Naive thymus-derived CD8-positive, alpha-beta T cell (primary cell): Measurements from ENCODE around the gene SMNDC1. TPM values are rescaled to one million over a fixed set of nuclear protein-coding genes. Genes with fewer than 3 reads are reported as not detected.

Experiments used
- ATAC-seq, 2 donors: fragments of 150-1000 bp; cut with Tn5 transposase in 1 of 2; sonication (Bioruptor Pico), chemical (Tn5 transposase) in 1 of 2; 1 replicate in 1 of 2; 2 replicates in 1 of 2; pipeline ENCODE4 v1.10.0; 2021; ENCODE audit warnings: mild to moderate bottlenecking in 2 of 2, moderate library complexity in 2 of 2
- POLR2A ChIA-PET: fragments of 350-600 bp; sonication (Branson Sonifier 250); formaldehyde crosslinking; loops from one replicate; lab custom pipeline; 2021; ENCODE audit warnings: antibody characterized with exemption; lab: Charles Lee
- DNase-seq, 10 donors: peaks; one replicate each; pipeline versions ENCODE4 v3.0.0 to v3.0.0-alpha.2; 2020 to 2022
- H3K27ac Mint-ChIP-seq, 10 donors: one replicate each; pipeline ENCODE4 v1.8.0; 2020 to 2022; ENCODE audit warnings: mild to moderate bottlenecking in 10 of 10, mixed read lengths in 10 of 10, moderate library complexity in 4 of 10, inconsistent platforms in 1 of 10
- H3K27me3 Mint-ChIP-seq, 5 donors: one replicate each; pipeline ENCODE4 v1.8.0; 2021 to 2022; ENCODE audit warnings: mixed read lengths in 5 of 5
- H3K36me3 Mint-ChIP-seq, 3 donors: one replicate each; pipeline ENCODE4 v1.8.0; 2020 to 2022; ENCODE audit warnings: mixed read lengths in 3 of 3, mild to moderate bottlenecking in 2 of 3, inconsistent platforms in 1 of 3
- H3K4me1 Mint-ChIP-seq, 4 donors: one replicate each; pipeline ENCODE4 v1.8.0; 2021 to 2022; ENCODE audit warnings: mixed read lengths in 4 of 4
- H3K4me3 Mint-ChIP-seq, 10 donors: one replicate each; pipeline ENCODE4 v1.8.0; 2020 to 2022; ENCODE audit warnings: mild to moderate bottlenecking in 10 of 10, mixed read lengths in 10 of 10, moderate library complexity in 6 of 10, inconsistent platforms in 1 of 10
- H3K9me3 Mint-ChIP-seq, 9 donors: one replicate each; pipeline ENCODE4 v1.8.0; 2020 to 2022; ENCODE audit warnings: mixed read lengths in 9 of 9, mild to moderate bottlenecking in 3 of 9, inconsistent platforms in 1 of 9, moderate library complexity in 1 of 9
- polyA plus RNA-seq, 3 donors: library from polyadenylated mRNA; unstranded; fragments of 300-500 nt; fragmentation: Illumina TruSeq; gene quantifications; one replicate each; pipeline ENCODE4 v1.2.3, GENCODE V29; 2021
- total RNA-seq, 8 experiments: library from RNA in 2 of 8; stranded (reverse) in 2 of 8; gene quantifications; one replicate each; pipeline ENCODE4 v1.2.3 and lab custom pipeline; 2021 to 2026

The SMNDC1 gene
- total and polyA plus RNA-seq, 5 experiments from 2014 or later = 13.0 to 39.5 (median 14.5) TPM

DNA sequence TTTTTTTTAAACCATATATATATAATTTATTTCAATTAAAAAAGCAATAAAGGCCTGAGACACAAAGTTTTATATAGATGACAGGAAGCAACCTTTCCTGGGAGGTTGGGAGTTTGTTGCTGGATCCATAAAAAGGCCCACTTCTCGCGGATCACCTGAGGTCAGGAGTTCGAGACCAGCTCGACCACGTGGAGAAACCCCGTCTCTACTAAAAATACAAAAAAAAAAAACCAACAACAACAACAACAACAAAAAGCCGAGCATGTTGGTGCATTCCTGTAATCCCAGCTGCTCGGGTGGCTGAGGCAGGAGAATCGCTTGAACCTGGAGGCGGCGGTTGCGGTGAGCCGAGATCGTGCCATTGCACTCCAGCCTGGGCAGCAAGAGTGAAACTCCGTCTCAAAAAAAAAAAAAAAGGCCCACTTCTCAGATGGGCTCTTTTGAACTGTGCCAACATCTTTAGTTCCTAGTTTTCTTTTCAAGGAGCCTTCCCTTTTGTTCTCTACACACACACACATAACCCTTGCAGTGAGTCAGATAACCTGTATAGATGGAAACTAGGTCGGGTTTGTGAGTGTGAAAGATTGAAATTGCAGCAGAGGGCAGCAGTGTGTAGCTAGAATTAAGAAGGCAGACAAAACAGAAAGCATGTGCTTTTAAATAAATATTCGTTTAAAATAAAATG lies 1.2 kb upstream of the SMNDC1 start:
- Mint-ChIP-seq H3K27ac (peak overlapping the region; percentile 60 to 100 (median 99)), H3K36me3 (peaks cover 0 to 27% (median 5%) of the 10 kb centered on the region in 3 donors), H3K4me1 (peaks cover 17 to 50% (median 36%) of the 10 kb centered on the region in 4 donors), H3K9me3 (no peaks in the 10 kb centered on the region), H3K4me3 (peak overlapping the region; percentile 90 to 99 (median 96)), H3K27me3 (peaks cover 0 to 4% (median 0%) of the 10 kb centered on the region in 5 donors)
- ATAC-seq (peak; percentile 53 to 56), DNase-seq (peak in 9 of 10 donors; percentile 32 to 76 (median 62))
- POLR2A ChIA-PET = interaction anchor here (0.6 to 2.8 kb wide), 14 partner anchors 11 to 443 kb away, joined by 3 to 33 read pairs (median 4); partner anchors contain the start of genes ADD3, MXI1 and SMC3

DNA sequence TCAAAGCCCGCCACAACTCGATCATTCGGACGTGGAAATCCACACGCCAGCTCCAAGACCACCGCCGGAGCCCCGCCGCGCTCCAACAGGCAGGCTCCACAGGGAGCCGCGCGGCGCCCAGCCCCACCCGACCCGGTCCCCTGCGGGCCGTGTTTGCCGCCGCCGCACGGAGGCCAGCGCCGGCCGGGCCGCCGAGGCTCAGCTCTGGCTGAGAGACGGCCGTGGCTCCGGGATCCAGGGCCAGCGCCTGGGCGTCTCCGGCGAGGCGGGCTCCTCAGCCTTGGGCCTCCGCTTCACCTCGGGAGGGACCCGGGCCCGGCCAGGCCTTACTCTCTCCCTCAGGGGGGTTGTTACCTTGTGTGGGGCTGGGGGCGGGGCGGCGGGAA lies 333 bp downstream of the SMNDC1 start:
- peak overlapping the region; percentile 90 to 99 (median 96) for H3K4me3 Mint-ChIP-seq
- DNase-seq (no peak), ATAC-seq (peak; percentile 58)
- H3K27me3 Mint-ChIP-seq = no peaks in the 10 kb centered on the region
- peak overlapping the region; percentile 97 to 100 (median 99) for H3K27ac Mint-ChIP-seq
- peaks cover 18 to 60% (median 45%) of the 10 kb centered on the region in 4 donors for H3K4me1 Mint-ChIP-seq
- POLR2A ChIA-PET = interaction anchor here (0.6 to 2.8 kb wide), 11 partner anchors 10 to 296 kb away, joined by 3 to 33 read pairs (median 5); partner anchors contain the start of genes ADD3, MXI1 and SMC3
- no peaks in the 10 kb centered on the region for H3K9me3 Mint-ChIP-seq
- H3K36me3 Mint-ChIP-seq = peaks cover 0 to 41% (median 6%) of the 10 kb centered on the region in 3 donors

DNA sequence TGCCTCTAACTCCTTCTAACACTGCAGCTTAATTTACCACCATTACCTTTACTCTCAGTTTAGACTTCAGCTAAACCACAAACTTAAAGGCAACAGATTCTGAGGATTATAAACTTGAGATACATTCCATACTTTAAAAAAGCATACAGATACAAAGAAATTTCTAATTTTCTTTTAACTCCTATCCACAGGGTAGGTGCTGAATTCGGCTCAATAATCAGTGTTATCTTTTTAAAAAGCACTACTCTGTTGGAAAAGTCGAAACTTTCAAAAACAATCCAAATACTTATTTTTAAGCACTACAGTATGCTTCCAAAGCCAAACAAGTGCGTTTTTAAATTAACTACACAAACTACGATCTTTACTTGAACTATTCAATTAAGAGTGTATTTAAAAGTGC lies 1.0 kb downstream of the SMNDC1 start:
- peak overlapping the region; percentile 88 to 99 (median 91) for H3K4me3 Mint-ChIP-seq
- no peaks in the 10 kb centered on the region for H3K9me3 Mint-ChIP-seq
- H3K4me1 Mint-ChIP-seq = peaks cover 18 to 66% (median 46%) of the 10 kb centered on the region in 4 donors
- peaks cover 0 to 48% (median 6%) of the 10 kb centered on the region in 3 donors for H3K36me3 Mint-ChIP-seq
- POLR2A ChIA-PET = interaction anchor here (0.6 to 2.2 kb wide), 5 partner anchors 78 to 261 kb away, joined by 3 to 33 read pairs (median 4); partner anchors contain the start of gene MXI1
- H3K27ac Mint-ChIP-seq = peak overlapping the region; percentile 72 to 99 (median 90)
- no peak for ATAC-seq
- no peak for DNase-seq
- H3K27me3 Mint-ChIP-seq = no peaks in the 10 kb centered on the region

DNA sequence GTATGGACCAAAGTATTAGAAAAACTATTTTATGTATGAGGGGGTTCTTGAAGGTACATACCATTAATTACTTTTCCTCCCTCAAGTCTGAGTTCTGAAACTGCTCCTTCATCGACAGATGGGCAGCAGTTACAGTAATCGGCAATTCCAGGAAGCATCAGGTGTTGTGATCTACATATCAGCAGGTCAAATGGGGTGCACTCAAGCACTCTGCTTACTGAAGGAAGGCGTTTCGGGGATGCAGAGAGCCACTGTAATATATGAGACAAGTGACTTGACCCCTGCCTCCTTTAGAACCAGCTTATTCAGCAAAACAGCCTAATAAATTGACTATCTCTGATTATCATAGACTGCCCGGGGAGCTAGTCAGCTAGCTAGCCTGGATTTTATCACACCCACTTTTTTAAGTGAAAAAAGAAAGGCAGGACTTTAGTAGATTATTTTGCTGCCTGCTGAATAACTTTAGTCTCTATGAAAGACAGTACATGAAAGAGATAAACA lies 4.2 kb downstream of the SMNDC1 start:
- POLR2A ChIA-PET = no interaction called here
- Mint-ChIP-seq H3K36me3 (peaks cover 11 to 79% (median 17%) of the 10 kb centered on the region in 3 donors), H3K27me3 (no peaks in the 10 kb centered on the region), H3K4me1 (peaks cover 20 to 60% (median 54%) of the 10 kb centered on the region in 4 donors), H3K9me3 (no peaks in the 10 kb centered on the region), H3K27ac (peak overlapping the region in 2 of 10 donors; percentile 7 to 65), H3K4me3 (peak overlapping the region in 3 of 10 donors; percentile 26 to 37 (median 26))
- DNase-seq = no peak
- no peak for ATAC-seq

DNA sequence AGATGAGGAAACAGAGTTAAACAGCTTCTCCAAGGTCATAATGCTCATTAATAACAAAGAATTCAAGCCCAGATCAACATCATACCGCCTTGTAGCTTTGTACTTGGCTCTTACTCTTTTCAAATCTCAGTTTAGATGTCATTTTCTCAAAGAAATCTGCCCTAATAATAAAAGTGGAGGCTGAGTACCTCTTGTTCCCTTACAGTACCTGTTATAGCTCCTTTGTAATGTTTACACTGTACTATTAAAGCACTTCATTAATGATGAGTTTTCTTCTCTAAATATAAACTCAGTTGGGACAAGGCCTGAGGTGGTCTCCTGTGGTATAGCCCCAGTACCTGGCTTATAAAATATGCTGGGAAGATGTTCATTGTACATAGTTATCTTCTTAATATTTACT lies 7.8 kb downstream of the SMNDC1 start:
- peaks cover 11 to 95% (median 22%) of the 10 kb centered on the region in 3 donors for H3K36me3 Mint-ChIP-seq

DNA sequence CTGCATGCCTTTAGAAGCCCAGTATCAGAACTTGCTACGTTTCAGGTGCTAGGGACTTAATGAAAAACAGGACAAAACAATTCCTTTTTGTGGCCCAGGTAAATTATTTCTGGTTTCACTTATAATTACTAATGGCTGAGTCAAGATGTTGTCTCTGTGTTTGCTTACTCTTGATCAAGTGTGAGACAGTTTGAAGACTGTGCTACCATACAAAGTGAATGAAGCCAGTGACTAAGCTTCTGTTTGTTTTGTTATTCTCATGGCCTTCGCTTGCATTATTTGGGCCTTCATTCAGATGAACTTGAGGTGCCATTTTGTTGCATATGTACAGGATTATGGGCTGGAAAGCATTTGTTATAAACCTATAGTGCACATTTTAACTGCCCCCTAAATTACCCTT lies 17.9 kb downstream of the SMNDC1 start:
- H3K27me3 Mint-ChIP-seq = no peaks in the 10 kb centered on the region
- H3K27ac Mint-ChIP-seq = peak overlapping the region in 4 of 10 donors; percentile 22 to 71 (median 50)
- H3K4me3 Mint-ChIP-seq = no peak overlapping the region
- H3K36me3 Mint-ChIP-seq = peaks cover 0 to 60% (median 4%) of the 10 kb centered on the region in 3 donors
- no peak for DNase-seq
- no peak for ATAC-seq
- no peaks in the 10 kb centered on the region for H3K4me1 Mint-ChIP-seq
- POLR2A ChIA-PET = no interaction called here
- no peaks in the 10 kb centered on the region for H3K9me3 Mint-ChIP-seq

More for the DNA sequence above, 7.8 kb downstream of the SMNDC1 start:
- ATAC-seq (no peak), DNase-seq (no peak)
- POLR2A ChIA-PET = no interaction called here
- no peak overlapping the region for H3K4me3 Mint-ChIP-seq
- no peaks in the 10 kb centered on the region for H3K27me3 Mint-ChIP-seq
- H3K9me3 Mint-ChIP-seq = no peaks in the 10 kb centered on the region
- H3K4me1 Mint-ChIP-seq = peaks cover 10 to 38% (median 30%) of the 10 kb centered on the region in 4 donors
- H3K27ac Mint-ChIP-seq = no peak overlapping the region

DNA sequence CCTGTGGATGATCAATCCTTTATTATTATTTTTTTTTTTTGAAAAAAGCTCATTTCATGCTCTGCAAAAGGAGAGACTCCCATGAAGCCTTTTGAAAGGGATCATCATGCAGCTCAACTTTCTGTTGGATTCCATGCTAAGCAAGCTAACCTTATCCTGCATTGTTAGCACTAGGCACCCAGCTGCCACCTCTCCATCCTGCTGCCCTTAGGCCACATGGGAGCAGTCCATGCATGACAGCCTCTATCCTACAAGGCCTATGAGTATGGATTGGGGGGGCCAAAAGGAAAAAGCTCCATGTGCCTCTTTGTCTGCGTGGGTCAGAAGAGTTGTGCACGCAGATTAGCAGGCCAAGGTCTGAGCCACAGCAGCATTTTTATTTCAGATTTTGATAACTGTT lies 19.2 kb downstream of the SMNDC1 start:
- no peak overlapping the region for H3K27ac Mint-ChIP-seq
- DNase-seq (no peak), ATAC-seq (no peak)
- no peaks in the 10 kb centered on the region for H3K9me3 Mint-ChIP-seq
- H3K27me3 Mint-ChIP-seq = no peaks in the 10 kb centered on the region
- no peaks in the 10 kb centered on the region for H3K4me1 Mint-ChIP-seq
- H3K36me3 Mint-ChIP-seq = peaks cover 0 to 58% (median 5%) of the 10 kb centered on the region in 3 donors
- no peak overlapping the region for H3K4me3 Mint-ChIP-seq
- POLR2A ChIA-PET = interaction anchor here (0.5 kb wide), 1 partner anchor 23 kb away, joined by 3 read pairs; no protein-coding TSS in a partner anchor

DNA sequence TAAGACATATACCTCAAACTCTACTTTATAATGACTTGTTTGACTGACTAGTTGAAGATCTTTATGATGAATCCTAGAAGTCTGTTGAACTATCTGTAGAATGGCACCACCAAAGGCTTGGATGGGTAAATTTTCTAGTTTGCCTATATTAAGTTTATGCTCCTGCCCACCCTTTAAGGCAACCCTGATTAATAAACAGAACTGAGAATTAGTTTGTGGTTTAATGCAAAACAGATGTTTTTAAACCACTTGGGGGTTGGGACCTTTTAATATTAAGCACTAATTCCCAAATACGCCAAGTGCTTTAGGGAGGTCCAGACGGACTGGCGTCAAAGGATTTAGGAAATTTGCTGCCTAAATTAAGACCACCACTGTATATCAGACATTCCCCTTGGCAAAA lies 20.5 kb downstream of the SMNDC1 start:
- DNase-seq (no peak), ATAC-seq (no peak)
- Mint-ChIP-seq H3K4me3 (no peak overlapping the region), H3K27me3 (no peaks in the 10 kb centered on the region), H3K9me3 (no peaks in the 10 kb centered on the region), H3K27ac (no peak overlapping the region), H3K36me3 (peaks cover 0 to 54% (median 9%) of the 10 kb centered on the region in 3 donors), H3K4me1 (peaks cover 0 to 2% (median under 1%) of the 10 kb centered on the region in 4 donors)
- POLR2A ChIA-PET = interaction anchor here (0.6 kb wide), 1 partner anchor 14 kb away, joined by 3 read pairs; no protein-coding TSS in a partner anchor

DNA sequence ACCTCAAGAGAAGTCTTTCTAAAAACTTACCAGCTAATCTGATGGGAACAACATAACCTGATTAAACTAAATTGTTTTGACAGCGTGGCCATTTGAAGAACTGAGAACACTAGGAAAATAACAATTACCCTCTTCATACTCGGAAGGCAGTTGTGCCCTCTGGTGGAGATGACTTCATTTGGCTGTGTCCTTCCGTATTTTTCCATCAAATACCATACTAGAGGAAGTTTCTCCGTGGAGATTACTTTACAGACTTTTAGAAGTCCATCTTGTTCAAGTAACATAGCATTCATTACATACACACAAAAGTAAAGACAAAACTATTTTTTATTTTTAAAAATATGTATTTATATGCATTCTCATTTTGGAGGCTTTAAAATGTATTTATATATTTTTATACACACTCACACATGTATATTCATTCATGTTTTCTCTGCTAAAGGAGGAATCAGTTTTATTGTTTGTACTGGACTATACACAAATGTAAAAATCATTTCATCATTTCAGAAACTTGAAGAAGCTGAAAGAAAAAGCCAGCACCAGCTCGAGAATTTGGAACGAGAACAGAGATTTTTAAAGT lies 25.2 kb downstream of the SMNDC1 start:
- H3K27me3 Mint-ChIP-seq = no peaks in the 10 kb centered on the region
- ATAC-seq (peak; percentile 58 to 76), DNase-seq (peak in 9 of 10 donors; percentile 22 to 69 (median 46))
- H3K36me3 Mint-ChIP-seq = peaks cover 0 to 22% (median 4%) of the 10 kb centered on the region in 3 donors
- H3K27ac Mint-ChIP-seq = peak overlapping the region in 1 of 10 donors; percentile 31
- H3K4me3 Mint-ChIP-seq = peak overlapping the region in 1 of 10 donors; percentile 4
- no peaks in the 10 kb centered on the region for H3K9me3 Mint-ChIP-seq
- H3K4me1 Mint-ChIP-seq = peaks cover 4 to 17% (median 11%) of the 10 kb centered on the region in 4 donors
- POLR2A ChIA-PET = interaction anchor here (0.7 to 1.6 kb wide), 2 partner anchors 70 to 75 kb away, joined by 4 read pairs; no protein-coding TSS in a partner anchor

DNA sequence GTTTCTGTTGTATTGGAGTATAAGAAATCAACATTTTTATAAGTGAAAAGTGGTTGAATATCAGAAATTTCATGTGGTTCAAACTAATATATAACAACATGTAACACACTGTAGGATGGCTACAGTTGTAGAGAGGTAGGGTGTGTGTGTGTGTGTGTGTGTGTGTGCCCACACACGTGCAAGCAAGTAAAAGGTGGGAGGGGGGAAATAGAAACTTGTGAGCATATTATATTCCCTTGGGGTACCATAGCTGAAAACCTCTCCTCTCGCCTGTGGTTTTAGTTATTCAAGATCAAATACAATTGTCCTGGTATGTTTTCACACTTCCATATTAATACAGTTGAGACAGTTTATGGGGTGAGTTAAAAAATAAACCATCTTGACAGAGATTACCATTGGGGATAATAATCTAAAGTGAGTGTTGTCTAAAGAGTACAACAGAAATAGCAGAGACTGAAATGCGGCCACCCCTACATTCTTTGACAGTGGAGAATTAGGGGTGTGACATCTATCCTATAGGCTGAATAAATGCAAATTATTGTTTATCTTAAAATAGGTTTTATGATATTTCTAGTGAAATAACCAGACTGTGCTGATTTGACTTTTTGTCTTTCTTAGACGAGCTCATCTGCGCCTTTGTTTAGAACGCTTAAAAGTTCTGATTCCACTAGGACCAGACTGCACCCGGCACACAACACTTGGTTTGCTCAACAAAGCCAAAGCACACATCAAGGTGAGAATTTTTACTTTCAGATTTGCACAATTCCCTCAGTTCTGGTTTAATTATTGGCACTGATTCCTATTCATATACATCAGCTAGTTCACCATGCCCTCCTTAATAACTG lies 25.9 kb downstream of the SMNDC1 start:
- H3K27ac Mint-ChIP-seq = peak overlapping the region in 3 of 10 donors; percentile 31 to 62 (median 51)

DNA sequence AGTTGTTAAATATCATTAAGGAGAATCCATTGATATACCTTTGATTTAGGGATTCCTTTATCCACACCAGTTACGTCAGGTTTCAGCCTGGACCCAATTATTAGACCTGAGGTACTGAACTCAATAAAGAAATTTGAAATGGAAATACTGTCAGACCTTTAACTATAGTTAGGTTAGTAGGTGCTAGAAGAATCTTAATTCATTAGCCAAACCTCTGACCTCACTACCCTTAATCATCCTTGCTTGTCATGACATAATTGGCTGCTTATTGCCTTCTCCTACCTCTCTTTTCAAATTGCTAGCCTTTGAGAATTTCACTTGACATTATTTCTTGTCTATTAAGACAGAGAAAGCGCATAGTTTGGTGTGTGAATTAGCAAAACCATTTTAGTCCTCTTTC lies 27.1 kb downstream of the SMNDC1 start:
- H3K27ac Mint-ChIP-seq = no peak overlapping the region
- H3K27me3 Mint-ChIP-seq = no peaks in the 10 kb centered on the region
- H3K9me3 Mint-ChIP-seq = no peaks in the 10 kb centered on the region
- POLR2A ChIA-PET = no interaction called here
- H3K36me3 Mint-ChIP-seq = peaks cover 0 to 19% (median 4%) of the 10 kb centered on the region in 3 donors
- ATAC-seq (no peak), DNase-seq (no peak)
- H3K4me1 Mint-ChIP-seq = peaks cover 12 to 32% (median 23%) of the 10 kb centered on the region in 4 donors
- H3K4me3 Mint-ChIP-seq = no peak overlapping the region

More for the DNA sequence above, 25.9 kb downstream of the SMNDC1 start:
- Mint-ChIP-seq H3K9me3 (no peaks in the 10 kb centered on the region), H3K4me3 (peak overlapping the region in 1 of 10 donors; percentile 4), H3K36me3 (peaks cover 0 to 20% (median 4%) of the 10 kb centered on the region in 3 donors), H3K27me3 (no peaks in the 10 kb centered on the region), H3K4me1 (peaks cover 5 to 24% (median 16%) of the 10 kb centered on the region in 4 donors)
- POLR2A ChIA-PET = interaction anchor here (0.7 to 1.6 kb wide), 2 partner anchors 70 to 75 kb away, joined by 4 read pairs; no protein-coding TSS in a partner anchor
- DNase-seq (no peak), ATAC-seq (no peak)
